ENCODE measurements around the gene TMEM254.

DNA sequence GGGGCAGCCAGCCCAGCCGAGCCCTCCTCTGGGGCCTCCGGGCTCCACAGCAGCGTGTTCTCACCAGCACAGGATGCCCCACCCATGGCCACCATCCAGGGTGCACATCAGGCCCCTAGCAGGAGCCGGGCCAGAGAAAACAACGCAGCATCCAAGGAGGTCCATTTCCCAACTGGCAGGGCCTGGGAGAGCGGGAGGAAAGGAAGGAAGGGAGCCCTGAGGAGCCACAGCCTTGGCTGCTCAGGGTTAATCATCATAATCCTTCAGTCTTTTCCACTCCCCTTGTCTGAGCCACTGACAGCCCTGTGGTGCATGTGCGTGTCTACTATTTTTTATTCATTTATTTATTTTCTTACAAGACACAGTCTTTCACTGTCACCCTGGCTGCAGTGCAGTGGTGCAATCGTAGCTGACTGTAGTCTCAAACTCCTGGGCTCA lies 57.7 kb downstream of the TMEM254 start:
- no peak for TF ChIP-seq POLR2A (IDR thresholded peaks at IDR 0.05)
- TF ChIP-seq, protein P1, sequence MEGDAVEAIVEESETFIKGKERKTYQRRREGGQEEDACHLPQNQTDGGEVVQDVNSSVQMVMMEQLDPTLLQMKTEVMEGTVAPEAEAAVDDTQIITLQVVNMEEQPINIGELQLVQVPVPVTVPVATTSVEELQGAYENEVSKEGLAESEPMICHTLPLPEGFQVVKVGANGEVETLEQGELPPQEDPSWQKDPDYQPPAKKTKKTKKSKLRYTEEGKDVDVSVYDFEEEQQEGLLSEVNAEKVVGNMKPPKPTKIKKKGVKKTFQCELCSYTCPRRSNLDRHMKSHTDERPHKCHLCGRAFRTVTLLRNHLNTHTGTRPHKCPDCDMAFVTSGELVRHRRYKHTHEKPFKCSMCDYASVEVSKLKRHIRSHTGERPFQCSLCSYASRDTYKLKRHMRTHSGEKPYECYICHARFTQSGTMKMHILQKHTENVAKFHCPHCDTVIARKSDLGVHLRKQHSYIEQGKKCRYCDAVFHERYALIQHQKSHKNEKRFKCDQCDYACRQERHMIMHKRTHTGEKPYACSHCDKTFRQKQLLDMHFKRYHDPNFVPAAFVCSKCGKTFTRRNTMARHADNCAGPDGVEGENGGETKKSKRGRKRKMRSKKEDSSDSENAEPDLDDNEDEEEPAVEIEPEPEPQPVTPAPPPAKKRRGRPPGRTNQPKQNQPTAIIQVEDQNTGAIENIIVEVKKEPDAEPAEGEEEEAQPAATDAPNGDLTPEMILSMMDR (IDR thresholded peaks at IDR 0.05): no peak

Measured in body of pancreas (tissue), 4 donors.